Osteoblast (primary cell): ENCODE data around the gene IFFO2. TPM values are rescaled to one million over a fixed set of nuclear protein-coding genes. Genes with fewer than 3 reads are reported as not detected.
A peak's percentile ranks its signal among the peaks of the same experiment; 100 is the strongest.

Experiments used
- DNase-seq: peaks from one replicate; pipeline ENCODE4 v3.0.0; 2011; ENCODE audit warnings: low spot score, mixed read lengths; ENCODE audit not compliant: insufficient read length; ENCODE audit errors: missing footprints
- H2AFZ ChIP-seq: 2 replicates; pipeline ENCODE4 v1.6.0; 2011; ENCODE audit warnings: mild to moderate bottlenecking, low read length
- H3K27ac ChIP-seq: 2 replicates; pipeline ENCODE4 v1.5.1; 2011; ENCODE audit warnings: mild to moderate bottlenecking, low read depth, low read length, moderate library complexity
- H3K27me3 ChIP-seq: 2 replicates; pipeline ENCODE4 v1.6.0; 2012; ENCODE audit warnings: mild to moderate bottlenecking, control low read depth, inconsistent platforms, low read length, moderate library complexity; ENCODE audit not compliant: insufficient read depth
- H3K36me3 ChIP-seq: 2 replicates; pipeline ENCODE4 v1.5.1; 2011; ENCODE audit warnings: mild to moderate bottlenecking, low read length, control low read depth, moderate library complexity; ENCODE audit not compliant: insufficient read depth
- H3K4me1 ChIP-seq: 2 replicates; pipeline ENCODE4 v1.5.1; 2011; ENCODE audit warnings: mild to moderate bottlenecking, low read length, control low read depth, moderate library complexity; ENCODE audit not compliant: insufficient read depth
- H3K4me2 ChIP-seq: 2 replicates; pipeline ENCODE4 v1.6.0; 2011; ENCODE audit warnings: mild to moderate bottlenecking, low read length; ENCODE audit not compliant: insufficient read depth
- H3K4me3 ChIP-seq: fragments of 200-600 bp; sonication (generic); 3 replicates; pipeline ENCODE4 v1.5.1; 2012; ENCODE audit warnings: mild to moderate bottlenecking, low read length, inconsistent platforms; ENCODE audit not compliant: insufficient read depth
- H3K79me2 ChIP-seq: 2 replicates; pipeline ENCODE4 v1.6.0; 2012; ENCODE audit warnings: mild to moderate bottlenecking, low read length, control low read depth, inconsistent platforms; ENCODE audit not compliant: insufficient read depth
- H3K9me3 ChIP-seq: 2 replicates; pipeline ENCODE4 v1.5.1; 2011; ENCODE audit warnings: low read depth, low read length, control low read depth
- H4K20me1 ChIP-seq: 2 replicates; pipeline ENCODE4 v1.6.0; 2012; ENCODE audit warnings: mild to moderate bottlenecking, low read length, control low read depth; ENCODE audit not compliant: insufficient read depth
- CTCF ChIP-seq: IDR thresholded peaks from 2 replicates; pipeline ENCODE4 v1.5.1; 2011; ENCODE audit warnings: mild to moderate bottlenecking, low read depth, low read length, moderate library complexity; ENCODE audit errors: extremely low read depth
- total RNA-seq: library from RNA; depleted of rRNA; stranded (reverse); fragments of >200 nt; gene quantifications from 2 replicates; pipeline ENCODE4 v1.2.3, GENCODE V29; 2012

The IFFO2 gene
- total RNA-seq, 1 donor, result 10.9 TPM

DNA sequence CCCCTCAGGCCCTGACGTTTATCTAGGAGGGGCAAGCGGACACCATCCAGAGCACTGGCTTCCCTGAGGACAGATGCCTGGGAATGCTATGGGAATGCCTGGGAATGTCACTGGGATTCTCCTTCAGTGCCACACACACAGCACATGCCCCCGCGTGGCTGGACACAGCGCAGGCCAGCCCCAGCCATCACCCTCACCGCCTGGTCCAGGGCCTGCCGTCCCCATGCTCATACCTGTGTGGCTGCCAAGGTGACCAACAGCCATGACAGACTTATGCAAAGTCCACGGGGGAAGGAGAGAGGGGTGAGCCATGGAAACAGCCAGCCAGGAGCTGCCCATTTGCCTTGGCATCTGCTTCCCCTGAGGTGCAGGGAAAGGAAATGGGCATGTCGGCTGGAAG lies 91.3 kb downstream of the IFFO2 start:
- Histone ChIP-seq H4K20me1 (no peaks in the 10 kb centered on the region), H3K9me3 (no peaks in the 10 kb centered on the region), H3K4me3 (no peak overlapping the region), H2AFZ (no peak overlapping the region), H3K4me2 (no peak overlapping the region), H3K4me1 (no peaks in the 10 kb centered on the region), H3K79me2 (no peaks in the 10 kb centered on the region), H3K27me3 (peaks cover 12% of the 10 kb centered on the region), H3K27ac (no peak overlapping the region), H3K36me3 (no peaks in the 10 kb centered on the region)
- no peak for TF ChIP-seq CTCF
- DNase-seq, result peak; percentile 52

DNA sequence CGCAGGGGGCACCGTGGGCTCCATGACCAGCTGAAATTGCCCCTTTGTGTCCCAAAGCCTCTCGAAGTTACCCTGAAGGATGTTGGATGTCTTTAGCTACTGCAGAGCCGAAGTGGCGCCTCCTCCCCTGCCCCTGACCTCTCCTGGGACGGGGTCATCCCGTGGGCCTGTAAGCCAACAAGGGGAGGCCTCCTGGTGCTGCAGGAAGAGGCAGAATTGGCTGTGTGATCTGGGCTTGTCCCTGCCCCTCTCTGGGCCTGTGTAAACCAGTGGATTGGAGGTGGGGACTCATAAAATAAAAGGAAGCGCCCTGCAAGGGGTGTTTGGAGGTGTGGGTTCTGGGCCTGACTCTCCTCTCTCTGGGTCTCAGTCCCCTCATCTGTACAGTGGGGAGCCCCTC lies 94.9 kb downstream of the IFFO2 start:
- H4K20me1 ChIP-seq, result no peaks in the 10 kb centered on the region
- TF ChIP-seq CTCF, result no peak
- no peak overlapping the region for H2AFZ ChIP-seq
- no peak overlapping the region for H3K27ac ChIP-seq
- H3K4me1 ChIP-seq, result no peaks in the 10 kb centered on the region
- no peak overlapping the region for H3K4me3 ChIP-seq
- no peaks in the 10 kb centered on the region for H3K9me3 ChIP-seq
- DNase-seq, result no peak
- peaks cover 5% of the 10 kb centered on the region for H3K27me3 ChIP-seq
- no peaks in the 10 kb centered on the region for H3K36me3 ChIP-seq
- no peaks in the 10 kb centered on the region for H3K79me2 ChIP-seq
- no peak overlapping the region for H3K4me2 ChIP-seq

DNA sequence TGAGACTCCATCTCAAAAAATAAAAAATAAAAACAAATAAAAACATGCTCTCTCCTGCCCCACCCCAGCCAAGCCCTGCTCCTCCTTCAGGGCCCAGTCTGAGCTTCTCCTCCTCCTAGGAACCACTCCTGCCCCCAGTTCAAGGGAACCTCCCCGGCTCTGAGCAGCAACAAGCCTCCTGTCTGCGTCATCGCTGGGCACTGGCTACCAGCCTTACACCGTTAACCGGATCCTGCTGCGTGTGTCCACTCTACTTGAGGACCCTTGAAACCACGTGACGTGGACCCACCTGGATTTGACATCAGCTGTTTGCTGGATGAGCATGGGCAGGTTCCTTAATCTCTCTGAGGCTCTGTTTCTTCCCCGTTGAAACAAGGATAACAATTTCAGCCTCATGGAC lies 95.4 kb downstream of the IFFO2 start:
- peak; percentile 63 for DNase-seq
- peaks cover 5% of the 10 kb centered on the region for H3K27me3 ChIP-seq
- no peak overlapping the region for H2AFZ ChIP-seq
- H3K9me3 ChIP-seq, result no peaks in the 10 kb centered on the region
- no peak for TF ChIP-seq CTCF
- H3K36me3 ChIP-seq, result no peaks in the 10 kb centered on the region
- H3K4me2 ChIP-seq, result no peak overlapping the region
- no peaks in the 10 kb centered on the region for H3K79me2 ChIP-seq
- H3K4me3 ChIP-seq, result no peak overlapping the region
- no peaks in the 10 kb centered on the region for H4K20me1 ChIP-seq
- no peak overlapping the region for H3K27ac ChIP-seq
- H3K4me1 ChIP-seq, result no peaks in the 10 kb centered on the region

DNA sequence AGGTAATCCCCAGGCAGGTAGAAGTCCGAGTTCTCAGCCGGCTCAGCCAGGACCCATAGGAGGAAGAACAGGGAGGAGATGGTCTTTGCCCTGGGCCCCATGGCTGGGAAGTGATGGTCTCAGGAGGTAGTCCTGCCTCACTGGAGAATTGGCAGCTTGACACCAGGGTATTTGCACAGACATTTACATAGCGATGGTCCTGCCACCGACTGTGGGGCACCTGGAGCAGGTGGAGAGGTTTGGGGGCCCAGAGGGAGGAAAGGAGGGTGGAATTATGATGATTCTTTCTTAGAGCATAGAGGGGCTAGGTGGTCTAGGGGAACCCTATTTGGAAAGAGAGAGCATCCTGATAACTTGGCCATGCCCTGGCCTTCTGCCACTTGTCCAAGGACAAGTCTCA lies 96.9 kb downstream of the IFFO2 start, which contains the start of gene TAS1R2:
TAS1R2 (minus strand) TSS at position 101 of the 400 bp plus-strand sequence; CDS start at position 101, 0 bp downstream.
- no peak within 1 kb of the TSS for H3K4me3 ChIP-seq
- H3K27ac ChIP-seq, result no peak within 1 kb of the TSS
- no peaks in the 10 kb centered on the region for H3K27me3 ChIP-seq
- peak; percentile 22 for DNase-seq
- H3K4me1 ChIP-seq, result no peaks in the 10 kb centered on the region
- H3K4me2 ChIP-seq, result no peak within 1 kb of the TSS
- no peaks in the 10 kb centered on the region for H3K9me3 ChIP-seq
- no peak within 1 kb of the TSS for H2AFZ ChIP-seq
- TF ChIP-seq CTCF, result no peak
- no peaks in the 10 kb centered on the region for H4K20me1 ChIP-seq
- H3K79me2 ChIP-seq, result no peaks in the 10 kb centered on the region
- H3K36me3 ChIP-seq, result no peaks in the 10 kb centered on the region
